Measurements from ENCODE around the gene FAM13C. TPM values are rescaled to one million over a fixed set of nuclear protein-coding genes. Genes with fewer than 3 reads are reported as not detected.

FAM13C gene
- total and polyA plus RNA-seq, 9 of the 15 experiments (the other 6 are each of a cell fraction or from before 2014, with no cell fraction given) = not detected

GRCh38 chr10:59383436-59383835, 21.1 kb upstream of the FAM13C start:
- Histone ChIP-seq H2AFZ (ENCODE audit: low read depth, low read length) (no peak overlapping the region), H3K27ac (ENCODE audit: extremely low read depth, low read depth, low read length) (no peak overlapping the region), H3K9me3 (replicated peaks; ENCODE audit: control insufficient read depth, insufficient read depth, low read depth, low read length) (no peaks in the 10 kb centered on the region), H3K4me1 (replicated peaks in 1 of 2; ENCODE audit: control insufficient read depth in 2 of 2, insufficient read depth in 2 of 2, low read length in 2 of 2) (no peaks in the 10 kb centered on the region), H3K36me3 (ENCODE audit: control insufficient read depth, insufficient read depth, low read length) (no peaks in the 10 kb centered on the region), H3K27me3 (ENCODE audit: control insufficient read depth in 2 of 2, insufficient read depth in 2 of 2, low read length in 2 of 2) (no peaks in the 10 kb centered on the region), H3K9ac (ENCODE audit: insufficient read depth in 1 of 2, low read depth in 2 of 2, low read length in 2 of 2) (no peak overlapping the region), H3K9me1 (ENCODE audit: control insufficient read depth, insufficient read depth, low read length) (no peaks in the 10 kb centered on the region), H3K4me2 (ENCODE audit: insufficient read depth, low read length) (no peak overlapping the region), H4K20me1 (replicated peaks; ENCODE audit: control insufficient read depth, insufficient read depth, low read length) (no peaks in the 10 kb centered on the region), H3K79me2 (ENCODE audit: control insufficient read depth, insufficient read depth, low read length) (no peaks in the 10 kb centered on the region), H3K4me3 (no peak overlapping the region)
- DNase-seq (ENCODE audit: extremely low read depth in 1 of 4, low spot score in 3 of 4) = no peak
- BruUV-seq (replicated peaks) = no TSS peak
- ChIA-PET CTCF (ENCODE audit: low intra/inter-chr PET ratio) (no interaction called here), POLR2A (no interaction called here)
- in situ Hi-C loops (cut with MboI) (no loop called here), intact Hi-C loops (cut with micrococcal nuclease) (no loop called here)
- FAIRE-seq = no peak
- TF ChIP-seq TCF3 (CRISPR knock-in tag; IDR thresholded peaks at IDR 0.05) (no peak), IRF1 (CRISPR knock-in tag; IDR thresholded peaks at IDR 0.05; ENCODE audit: borderline replicate concordance) (no peak), ZNF133 (CRISPR knock-in tag; IDR thresholded peaks at IDR 0.05) (no peak), BCL6 (CRISPR knock-in tag; IDR thresholded peaks at IDR 0.05) (no peak), PURB (CRISPR knock-in tag; IDR thresholded peaks at IDR 0.05; ENCODE audit: low read depth) (no peak), ZNF696 (CRISPR knock-in tag; conservative IDR thresholded peaks at IDR 0.05) (no peak), ESRRA (IDR thresholded peaks at IDR 0.05; ENCODE audit: borderline replicate concordance, low read depth) (no peak), MXI1 (IDR thresholded peaks at IDR 0.05; ENCODE audit: low read depth, low read length) (no peak), ATF1 (CRISPR knock-in tag; IDR thresholded peaks at IDR 0.05) (no peak), ATF1 (tag; IDR thresholded peaks at IDR 0.05) (no peak), MEF2A (IDR thresholded peaks at IDR 0.05; ENCODE audit: control insufficient read depth, low read depth, low read length) (no peak), ZNF780A (CRISPR knock-in tag; IDR thresholded peaks at IDR 0.05) (no peak), RAD51 (IDR thresholded peaks at IDR 0.05; ENCODE audit: borderline replicate concordance, low read depth) (no peak), TRIM25 (IDR thresholded peaks at IDR 0.05; ENCODE audit: borderline replicate concordance) (no peak)
- no peak for ATAC-seq
- 0% methylated on average over 1 of the region's 1 CpG for WGBS (ENCODE audit: insufficient coverage, low coverage, missing lambda C conversion rate)
